ENCODE measurements around the gene CWH43. TPM values are rescaled to one million over a fixed set of nuclear protein-coding genes. Genes with fewer than 3 reads are reported as not detected.
"Not testable (repeated sequence)": the region's sequence is repeated elsewhere in the genome, so short reads cannot be mapped to it uniquely, and the experiment has no call there.

Gene CWH43
- total RNA-seq, 2 experiments from 2014 or later = not detected

GRCh38 chr4:49102344-49102898 lies 116.3 kb downstream of the CWH43 start:
- H3K27me3 Mint-ChIP-seq (ENCODE audit: low read depth); H3K4me3 Mint-ChIP-seq; H3K27ac Mint-ChIP-seq; DNase-seq; H3K4me1 Mint-ChIP-seq (ENCODE audit: low read depth); CTCF ChIA-PET; intact Hi-C loops (cut with micrococcal nuclease): not testable (repeated sequence)
- peaks cover 74% of the 10 kb centered on the region for H3K36me3 Mint-ChIP-seq (ENCODE audit: low read depth)
- H3K9me3 Mint-ChIP-seq = peaks cover 80% of the 10 kb centered on the region

GRCh38 chr4:49103436-49104136 lies 117.5 kb downstream of the CWH43 start:
- H3K4me1 Mint-ChIP-seq (ENCODE audit: low read depth); DNase-seq; H3K27me3 Mint-ChIP-seq (ENCODE audit: low read depth); CTCF ChIA-PET; H3K4me3 Mint-ChIP-seq; H3K27ac Mint-ChIP-seq; intact Hi-C loops (cut with micrococcal nuclease): not testable (repeated sequence)
- H3K36me3 Mint-ChIP-seq (ENCODE audit: low read depth) = peaks cover 74% of the 10 kb centered on the region
- peaks cover 80% of the 10 kb centered on the region for H3K9me3 Mint-ChIP-seq

- H3K4me3 Mint-ChIP-seq; intact Hi-C loops (cut with micrococcal nuclease); H3K4me1 Mint-ChIP-seq (ENCODE audit: low read depth); CTCF ChIA-PET; H3K27me3 Mint-ChIP-seq (ENCODE audit: low read depth); H3K27ac Mint-ChIP-seq; DNase-seq: not testable (repeated sequence)
- H3K36me3 Mint-ChIP-seq (ENCODE audit: low read depth) = peaks cover 68% of the 10 kb centered on the region
- H3K9me3 Mint-ChIP-seq = peaks cover 75% of the 10 kb centered on the region
Observed at GRCh38 chr4:49104231-49104930, 118.3 kb downstream of the CWH43 start.

DNA sequence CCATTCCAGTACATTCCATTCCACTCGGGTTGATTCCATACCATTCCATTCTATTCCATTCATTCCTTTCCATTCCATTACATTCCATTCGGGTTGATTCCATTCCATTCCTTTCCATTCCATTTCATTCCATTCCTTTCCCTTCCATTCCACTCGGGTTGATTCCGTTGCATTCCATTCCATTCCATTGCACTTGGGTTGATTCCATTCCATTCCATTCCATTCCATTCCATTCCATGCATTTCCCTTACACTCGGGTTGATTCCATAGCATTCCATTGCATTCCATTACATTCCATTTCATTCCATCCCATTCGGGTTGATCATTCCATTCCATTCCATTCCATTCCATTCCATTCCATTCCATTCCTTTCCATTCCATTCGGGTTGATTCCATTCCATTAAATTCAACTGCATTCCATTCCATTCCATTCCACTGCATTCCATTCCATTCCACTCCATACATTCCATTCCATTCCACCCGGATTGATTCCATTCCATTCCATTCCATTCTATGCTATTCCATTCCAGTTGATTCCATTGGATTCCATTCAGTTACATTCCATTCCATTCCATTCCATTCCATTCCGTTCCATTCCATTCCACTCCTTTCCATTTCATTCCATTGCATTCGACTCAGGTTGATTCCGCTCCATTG lies 119.3 kb downstream of the CWH43 start:
- Mint-ChIP-seq H3K36me3 (ENCODE audit: low read depth) (peaks cover 67% of the 10 kb centered on the region), H3K9me3 (peaks cover 75% of the 10 kb centered on the region)
- H3K4me3 Mint-ChIP-seq; H3K27me3 Mint-ChIP-seq (ENCODE audit: low read depth); H3K27ac Mint-ChIP-seq; CTCF ChIA-PET; intact Hi-C loops (cut with micrococcal nuclease); DNase-seq; H3K4me1 Mint-ChIP-seq (ENCODE audit: low read depth): not testable (repeated sequence)

GRCh38 chr4:49107262-49107661 lies 121.2 kb downstream of the CWH43 start:
- H3K4me3 Mint-ChIP-seq; H3K4me1 Mint-ChIP-seq (ENCODE audit: low read depth); H3K27ac Mint-ChIP-seq; DNase-seq; CTCF ChIA-PET; intact Hi-C loops (cut with micrococcal nuclease); H3K27me3 Mint-ChIP-seq (ENCODE audit: low read depth): not testable (repeated sequence)
- peaks cover 86% of the 10 kb centered on the region for H3K9me3 Mint-ChIP-seq
- H3K36me3 Mint-ChIP-seq (ENCODE audit: low read depth) = peaks cover 71% of the 10 kb centered on the region

DNA sequence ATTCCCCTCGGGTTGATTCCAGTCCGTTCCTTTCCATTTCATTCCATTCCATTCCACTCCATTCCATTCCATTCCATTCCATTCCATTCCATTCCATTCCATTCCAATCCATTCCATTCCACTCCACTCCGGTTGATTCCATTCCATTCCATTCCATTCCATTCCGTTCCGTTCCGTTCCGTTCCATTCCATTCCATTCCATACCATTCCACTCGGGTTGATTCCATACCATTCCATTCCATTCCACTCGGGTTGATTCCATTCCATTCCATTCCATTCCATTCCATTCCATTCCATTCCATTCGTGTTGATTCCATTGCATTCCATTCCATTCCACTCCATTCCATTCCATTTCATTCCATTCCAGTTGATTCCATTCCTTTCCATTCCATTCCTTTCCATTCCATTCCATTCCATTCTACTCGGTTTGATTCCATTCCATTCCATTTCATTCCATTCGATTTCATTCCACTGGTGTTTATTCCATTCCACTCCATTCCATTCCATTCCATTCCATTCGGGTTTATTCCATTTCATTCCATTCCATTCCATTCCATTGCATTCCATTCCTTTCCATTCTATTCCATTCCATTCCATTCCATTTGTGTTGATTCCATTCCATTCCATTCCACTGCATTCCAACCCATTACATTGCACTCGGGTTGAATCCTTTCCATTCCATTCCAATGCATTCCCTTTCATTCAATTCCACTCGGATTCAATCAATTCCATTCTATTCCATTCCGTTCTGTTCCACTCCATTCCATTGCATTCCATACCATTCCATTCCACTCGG lies 122.3 kb downstream of the CWH43 start:
- CTCF ChIA-PET = not testable (repeated sequence)

DNA sequence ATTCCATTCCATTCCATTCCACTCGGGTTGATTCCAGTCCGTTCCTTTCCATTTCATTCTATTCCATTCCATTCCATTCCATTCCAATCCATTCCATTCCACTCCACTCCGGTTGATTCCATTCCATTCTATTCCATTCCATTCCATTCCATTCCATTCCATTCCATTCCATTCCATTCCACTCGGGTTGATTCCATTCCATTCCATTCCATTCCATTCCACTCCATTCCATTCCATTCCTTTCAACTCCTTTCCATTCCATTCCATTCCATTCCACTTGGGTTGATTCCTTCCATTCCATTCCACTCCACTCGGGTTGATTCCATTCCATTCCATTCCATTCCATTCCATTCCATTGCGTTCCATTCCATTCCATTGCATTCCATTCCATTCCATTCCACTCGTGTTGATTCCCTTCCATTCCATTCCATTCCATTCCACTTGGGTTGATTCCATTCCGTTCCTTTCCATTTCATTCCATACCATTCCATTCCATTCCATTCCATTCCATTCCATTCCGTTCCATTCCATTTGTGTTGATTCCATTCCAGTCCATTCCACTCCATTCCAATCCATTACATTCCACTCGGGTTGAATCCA lies 123.6 kb downstream of the CWH43 start:
- H3K27me3 Mint-ChIP-seq (ENCODE audit: low read depth); H3K4me1 Mint-ChIP-seq (ENCODE audit: low read depth); H3K4me3 Mint-ChIP-seq; H3K27ac Mint-ChIP-seq; intact Hi-C loops (cut with micrococcal nuclease); CTCF ChIA-PET; DNase-seq: not testable (repeated sequence)
- peaks cover 87% of the 10 kb centered on the region for H3K9me3 Mint-ChIP-seq
- H3K36me3 Mint-ChIP-seq (ENCODE audit: low read depth) = peaks cover 64% of the 10 kb centered on the region

More for the DNA sequence above, 122.3 kb downstream of the CWH43 start:
- H3K27me3 Mint-ChIP-seq (ENCODE audit: low read depth); DNase-seq; intact Hi-C loops (cut with micrococcal nuclease); H3K4me1 Mint-ChIP-seq (ENCODE audit: low read depth); H3K4me3 Mint-ChIP-seq; H3K27ac Mint-ChIP-seq: not testable (repeated sequence)
- H3K36me3 Mint-ChIP-seq (ENCODE audit: low read depth) = peaks cover 67% of the 10 kb centered on the region
- H3K9me3 Mint-ChIP-seq = peaks cover 86% of the 10 kb centered on the region

GRCh38 chr4:49110579-49110978 lies 124.5 kb downstream of the CWH43 start:
- peaks cover 59% of the 10 kb centered on the region for H3K36me3 Mint-ChIP-seq (ENCODE audit: low read depth)
- peaks cover 86% of the 10 kb centered on the region for H3K9me3 Mint-ChIP-seq
- DNase-seq; H3K4me3 Mint-ChIP-seq; CTCF ChIA-PET; intact Hi-C loops (cut with micrococcal nuclease); H3K27ac Mint-ChIP-seq; H3K27me3 Mint-ChIP-seq (ENCODE audit: low read depth); H3K4me1 Mint-ChIP-seq (ENCODE audit: low read depth): not testable (repeated sequence)

Other genes starting within 250 kb of the CWH43 start
- 10 to 100 TPM; 44.8 to 54.2 TPM for gene FRYL, start 206.0 kb upstream of the CWH43 start, total RNA-seq
- 10 to 100 TPM; 91.9 to 99.0 TPM for gene OCIAD1, start 155.2 kb upstream of the CWH43 start, total RNA-seq
- 10 to 100 TPM; 59.7 to 76.9 TPM for gene OCIAD2, start 79.5 kb upstream of the CWH43 start, total RNA-seq